ENCODE measurements around the gene LAMA3.

- TF ChIP-seq CTCF (conservative IDR thresholded peaks at IDR 0.05 in 1 of 2, IDR thresholded peaks at IDR 0.05 in 1 of 2; ENCODE audit: low read depth in 1 of 2, low read length in 2 of 2), result no peak
- no peak for TF ChIP-seq EZH2 (IDR thresholded peaks at IDR 0.05; ENCODE audit: low read length, missing control alignments)
These were observed 274.4 kb downstream of the LAMA3 start for GRCh38 chr18:23963443-23964165.
